WTC11 (cell line): ENCODE results near the gene RAB1B.

Experiments used
- CREB1 ChIP-seq: sonication (generic); formaldehyde crosslinking; IDR thresholded peaks from 2 replicates; pipeline ENCODE4 v1.8.0; 2023; ENCODE audit warnings: mild to moderate bottlenecking, missing genetic modification reagents
- CTCF ChIP-seq: fragments of 200-600 bp; IDR thresholded peaks from 2 replicates; pipeline ENCODE4 v1.8.0; 2022; ENCODE audit warnings: antibody characterized with exemption
- FOXJ3 ChIP-seq: sonication (generic); formaldehyde crosslinking; IDR thresholded peaks from 2 replicates; pipeline ENCODE4 v1.9.0; 2021; ENCODE audit warnings: missing genetic modification reagents, mild to moderate bottlenecking, borderline replicate concordance
- FOXP1 ChIP-seq: sonication (generic); formaldehyde crosslinking; IDR thresholded peaks from 2 replicates; pipeline ENCODE4 v1.8.0; 2022; ENCODE audit warnings: missing genetic modification reagents, mild to moderate bottlenecking, moderate library complexity, borderline replicate concordance
- MAX ChIP-seq: sonication (generic); formaldehyde crosslinking; IDR thresholded peaks from 2 replicates; pipeline ENCODE4 v1.8.0; 2022; ENCODE audit warnings: mild to moderate bottlenecking, missing genetic modification reagents
- PRDM15 ChIP-seq: sonication (generic); formaldehyde crosslinking; IDR thresholded peaks from 2 replicates; pipeline ENCODE4 v1.8.0; 2022; ENCODE audit warnings: missing genetic modification reagents
- SOX15 ChIP-seq: fragments of 250-450 bp; sonication (Bioruptor Pico); IDR thresholded peaks from 2 replicates; pipeline ENCODE4 v1.9.0; 2021; ENCODE audit warnings: mild to moderate bottlenecking
- ZNF138 ChIP-seq: sonication (generic); formaldehyde crosslinking; conservative IDR thresholded peaks from 2 replicates; pipeline ENCODE4 v1.8.1; 2022; ENCODE audit warnings: mild to moderate bottlenecking, moderate library complexity, missing genetic modification reagents
- ZNF396 ChIP-seq: fragments of 250-450 bp; sonication (Bioruptor Pico); IDR thresholded peaks from 2 replicates; pipeline ENCODE4 v1.8.0; 2021; ENCODE audit warnings: mild to moderate bottlenecking, moderate library complexity, borderline replicate concordance
- ZNF416 ChIP-seq: fragments of 250-450 bp; sonication (Bioruptor Pico); IDR thresholded peaks from 2 replicates; pipeline ENCODE4 v1.9.0; 2021; ENCODE audit warnings: mild to moderate bottlenecking, inconsistent platforms
- ZNF512 ChIP-seq: sonication (generic); formaldehyde crosslinking; IDR thresholded peaks from 2 replicates; pipeline ENCODE4 v1.8.1; 2022; ENCODE audit warnings: missing genetic modification reagents, borderline replicate concordance
- TF ChIP-seq, protein P1 (sequence below): sonication (generic); formaldehyde crosslinking; conservative IDR thresholded peaks from 2 replicates; pipeline ENCODE4 v1.8.1; 2022; ENCODE audit warnings: mild to moderate bottlenecking, missing genetic modification reagents

GRCh38 chr11:66277471-66278362 is 9.3 kb downstream of the RAB1B start, which contains the start of gene CNIH2:
- TF ChIP-seq PRDM15 (CRISPR knock-in tag) (no peak), ZNF512 (CRISPR knock-in tag) (no peak), CTCF (no peak), ZNF138 (CRISPR knock-in tag) (no peak), FOXP1 (0 out of 2 replicates have a peak, but pooled peaks have one; percentile 20), MAX (CRISPR knock-in tag) (0 out of 2 replicates have a peak, but pooled peaks have one; percentile 21), FOXJ3 (CRISPR knock-in tag) (no peak), ZNF396 (CRISPR knock-in tag) (no peak), SOX15 (no peak), CREB1 (CRISPR knock-in tag) (no peak), ZNF416 (CRISPR knock-in tag) (no peak)
- TF ChIP-seq, protein P1, sequence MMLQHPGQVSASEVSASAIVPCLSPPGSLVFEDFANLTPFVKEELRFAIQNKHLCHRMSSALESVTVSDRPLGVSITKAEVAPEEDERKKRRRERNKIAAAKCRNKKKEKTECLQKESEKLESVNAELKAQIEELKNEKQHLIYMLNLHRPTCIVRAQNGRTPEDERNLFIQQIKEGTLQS: no peak
